Glutamatergic neuron (in vitro differentiated cells): ENCODE data around the gene R3HDM4. TPM values are rescaled to one million over a fixed set of nuclear protein-coding genes. Genes with fewer than 3 reads are reported as not detected.
A peak's percentile ranks its signal among the peaks of the same experiment; 100 is the strongest.

ENCODE experiments used
- DNase-seq: peaks from one replicate; pipeline ENCODE4 v3.0.0; 2022
- H3K27ac Mint-ChIP-seq: one replicate; pipeline ENCODE4 v1.8.0; 2020; ENCODE audit warnings: mild to moderate bottlenecking, mixed read lengths, inconsistent platforms; ENCODE audit not compliant: unreplicated experiment
- H3K27me3 Mint-ChIP-seq: one replicate; pipeline ENCODE4 v1.8.0; 2020; ENCODE audit warnings: mild to moderate bottlenecking, moderate library complexity, mixed read lengths, inconsistent platforms; ENCODE audit not compliant: unreplicated experiment
- H3K36me3 Mint-ChIP-seq: one replicate; pipeline ENCODE4 v1.8.0; 2020; ENCODE audit warnings: mild to moderate bottlenecking, mixed read lengths, inconsistent platforms; ENCODE audit not compliant: unreplicated experiment
- H3K4me1 Mint-ChIP-seq: one replicate; pipeline ENCODE4 v1.8.0; 2020; ENCODE audit warnings: mild to moderate bottlenecking, low read depth, mixed read lengths, inconsistent platforms; ENCODE audit not compliant: unreplicated experiment
- H3K4me3 Mint-ChIP-seq: one replicate; pipeline ENCODE4 v1.8.0; 2020; ENCODE audit warnings: mild to moderate bottlenecking, mixed read lengths, inconsistent platforms; ENCODE audit not compliant: unreplicated experiment
- H3K9me3 Mint-ChIP-seq: one replicate; pipeline ENCODE4 v1.8.0; 2020; ENCODE audit warnings: mild to moderate bottlenecking, moderate library complexity, mixed read lengths, inconsistent platforms; ENCODE audit not compliant: unreplicated experiment
- CTCF ChIP-seq: fragments of 200-600 bp; sonication (generic); IDR thresholded peaks from one replicate; pipeline ENCODE4 v1.5.0; 2021; ENCODE audit not compliant: partially characterized antibody, unreplicated experiment
- total RNA-seq: library from RNA; stranded (reverse); fragmentation: NEBNext Ultra II Directional; extraction: Animal tissue kit (Norgen Biotek cat#: 25700); gene quantifications from one replicate; pipeline ENCODE4 v1.2.1, GENCODE V29; 2021; ENCODE audit not compliant: unreplicated experiment

The R3HDM4 gene
- total RNA-seq, 1 donor from 2014 or later: 61.9 TPM

- H3K27ac Mint-ChIP-seq: no peak overlapping the region
- DNase-seq: no peak
- no peaks in the 10 kb centered on the region for H3K36me3 Mint-ChIP-seq
- no peak overlapping the region for H3K4me3 Mint-ChIP-seq
- TF ChIP-seq CTCF: no peak
- H3K9me3 Mint-ChIP-seq: peaks cover under 1% of the 10 kb centered on the region
- peaks cover 13% of the 10 kb centered on the region for H3K27me3 Mint-ChIP-seq
- H3K4me1 Mint-ChIP-seq: peaks cover under 1% of the 10 kb centered on the region
Observed at GRCh38 chr19:916645-917322, 3.8 kb upstream of the R3HDM4 start.

- peak overlapping the region; percentile 67 for H3K4me3 Mint-ChIP-seq
- H3K36me3 Mint-ChIP-seq: no peaks in the 10 kb centered on the region
- peaks cover 12% of the 10 kb centered on the region for H3K27me3 Mint-ChIP-seq
- H3K9me3 Mint-ChIP-seq: no peaks in the 10 kb centered on the region
- TF ChIP-seq CTCF: no peak
- DNase-seq: peak; percentile 33
- H3K27ac Mint-ChIP-seq: no peak overlapping the region
- no peaks in the 10 kb centered on the region for H3K4me1 Mint-ChIP-seq
Observed at GRCh38 chr19:912181-913079, 589 bp downstream of the R3HDM4 start.

GRCh38 chr19:911197-912033 is 1.6 kb downstream of the R3HDM4 start:
- no peaks in the 10 kb centered on the region for H3K9me3 Mint-ChIP-seq
- no peak for TF ChIP-seq CTCF
- peaks cover 12% of the 10 kb centered on the region for H3K27me3 Mint-ChIP-seq
- no peaks in the 10 kb centered on the region for H3K4me1 Mint-ChIP-seq
- DNase-seq: peak; percentile 38
- H3K36me3 Mint-ChIP-seq: no peaks in the 10 kb centered on the region
- H3K4me3 Mint-ChIP-seq: peak overlapping the region; percentile 73
- no peak overlapping the region for H3K27ac Mint-ChIP-seq

- no peak overlapping the region for H3K4me3 Mint-ChIP-seq
- TF ChIP-seq CTCF: no peak
- H3K27me3 Mint-ChIP-seq: peaks cover 7% of the 10 kb centered on the region
- no peak overlapping the region for H3K27ac Mint-ChIP-seq
- H3K4me1 Mint-ChIP-seq: peaks cover 9% of the 10 kb centered on the region
- no peak for DNase-seq
- no peaks in the 10 kb centered on the region for H3K36me3 Mint-ChIP-seq
- peaks cover 4% of the 10 kb centered on the region for H3K9me3 Mint-ChIP-seq
Observed at GRCh38 chr19:907183-907853, 5.7 kb downstream of the R3HDM4 start.
